ENCODE measurements around the gene METTL14.

Gene METTL14

DNA sequence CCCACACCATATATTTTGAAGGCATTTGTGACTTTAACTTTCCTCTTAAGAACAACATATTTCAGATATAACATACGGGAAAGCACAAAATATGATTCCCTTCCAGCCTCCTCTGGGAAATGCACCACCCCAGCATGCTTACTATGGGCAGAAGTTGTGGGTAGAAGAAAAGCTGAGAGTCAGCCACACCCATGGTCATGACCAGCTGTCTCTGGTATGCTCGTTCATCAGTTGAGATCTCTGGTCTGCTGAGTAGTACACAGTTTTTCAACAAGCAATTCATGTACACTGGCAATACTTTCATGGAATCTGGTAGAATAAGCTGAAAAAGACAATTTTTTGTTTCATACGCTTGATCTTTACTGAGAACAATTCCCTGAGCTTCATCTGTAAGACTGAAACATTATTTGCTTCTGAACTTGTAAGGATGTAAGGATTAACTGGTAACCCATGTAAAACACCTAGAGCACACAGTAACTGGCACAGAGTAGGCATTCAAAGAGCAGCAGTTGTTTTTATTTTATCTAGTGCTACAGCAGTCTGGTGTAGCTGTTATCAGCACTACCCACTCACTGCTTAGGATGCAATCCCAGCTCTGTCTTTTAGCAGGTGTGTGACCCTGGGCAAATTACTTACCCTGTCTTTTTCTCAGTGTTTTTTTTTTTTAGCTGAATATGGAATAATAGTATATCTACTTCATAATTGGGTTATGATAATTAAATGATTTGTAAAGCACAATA lies 47.6 kb downstream of the METTL14 start:
- no peak for DNase-seq

DNA sequence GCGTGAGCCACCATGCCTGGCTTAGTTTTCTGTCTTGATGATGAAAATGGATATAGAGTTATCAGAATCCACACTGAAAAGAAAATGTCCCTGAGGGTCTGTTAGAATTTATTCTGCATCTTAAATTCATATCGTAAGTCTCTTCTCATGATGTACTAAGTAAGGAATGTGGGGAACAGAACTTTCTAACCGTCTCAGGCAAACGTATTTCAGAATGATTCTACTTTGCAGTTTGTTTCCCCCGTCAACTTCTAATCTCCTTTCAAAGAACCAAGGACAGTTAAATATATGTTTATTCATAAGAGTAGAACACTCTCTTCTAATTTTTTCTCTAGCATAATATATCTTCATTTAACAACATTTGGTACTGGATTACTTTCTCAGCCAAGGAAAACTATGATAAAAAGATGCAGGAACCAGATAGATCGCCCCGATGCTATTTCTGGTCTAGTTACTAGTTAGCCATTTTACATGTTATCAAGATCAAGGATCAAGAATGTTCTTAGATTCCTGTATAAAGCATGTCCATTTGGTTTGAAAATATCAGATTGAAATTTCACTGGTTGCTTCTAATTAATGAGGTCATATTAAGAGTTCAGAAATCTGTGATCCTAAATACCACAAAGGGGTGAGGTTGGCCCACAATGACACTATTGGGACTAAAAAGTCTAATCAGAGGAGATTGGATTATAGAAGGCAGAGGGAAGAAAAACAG lies 49.5 kb downstream of the METTL14 start:
- DNase-seq, result no peak

DNA sequence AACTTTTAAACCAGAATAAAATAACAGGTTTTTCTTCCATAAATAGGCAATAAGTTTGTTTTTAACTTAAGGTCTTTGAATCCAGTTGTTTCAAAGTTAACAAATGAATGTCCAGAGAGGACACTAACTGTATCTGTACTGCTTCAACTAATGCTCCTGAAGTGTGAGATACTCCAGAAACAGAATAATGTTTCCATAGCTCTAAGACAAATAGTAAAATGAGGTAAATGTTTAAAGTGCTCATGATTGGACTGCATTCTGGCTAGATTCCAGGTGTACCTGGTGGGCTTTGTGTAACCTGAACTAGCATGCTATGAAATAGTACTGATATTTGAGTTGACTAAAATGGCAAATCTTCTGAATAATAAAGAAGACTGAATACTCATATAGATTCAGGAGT lies 51.7 kb downstream of the METTL14 start:
- no peak for DNase-seq

DNA sequence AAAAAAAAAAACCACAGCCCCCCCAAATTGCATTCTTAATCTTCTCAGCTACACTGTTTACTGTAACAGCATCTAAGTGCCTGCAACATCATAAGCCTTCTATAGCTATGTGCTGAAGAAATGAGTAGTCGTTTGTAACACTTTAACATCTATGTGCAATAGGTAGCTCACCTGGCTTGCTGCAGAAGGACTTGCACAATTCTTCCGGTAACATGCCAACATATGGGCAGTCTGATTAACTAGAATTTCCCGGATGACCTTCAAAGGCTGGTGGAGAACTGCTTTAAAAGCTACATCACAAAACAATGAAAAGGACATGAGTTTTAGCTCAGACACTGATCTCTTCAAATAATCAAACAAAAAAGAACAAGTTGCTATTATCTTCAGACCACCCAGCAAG lies 52.9 kb downstream of the METTL14 start:
- DNase-seq, result no peak

DNA sequence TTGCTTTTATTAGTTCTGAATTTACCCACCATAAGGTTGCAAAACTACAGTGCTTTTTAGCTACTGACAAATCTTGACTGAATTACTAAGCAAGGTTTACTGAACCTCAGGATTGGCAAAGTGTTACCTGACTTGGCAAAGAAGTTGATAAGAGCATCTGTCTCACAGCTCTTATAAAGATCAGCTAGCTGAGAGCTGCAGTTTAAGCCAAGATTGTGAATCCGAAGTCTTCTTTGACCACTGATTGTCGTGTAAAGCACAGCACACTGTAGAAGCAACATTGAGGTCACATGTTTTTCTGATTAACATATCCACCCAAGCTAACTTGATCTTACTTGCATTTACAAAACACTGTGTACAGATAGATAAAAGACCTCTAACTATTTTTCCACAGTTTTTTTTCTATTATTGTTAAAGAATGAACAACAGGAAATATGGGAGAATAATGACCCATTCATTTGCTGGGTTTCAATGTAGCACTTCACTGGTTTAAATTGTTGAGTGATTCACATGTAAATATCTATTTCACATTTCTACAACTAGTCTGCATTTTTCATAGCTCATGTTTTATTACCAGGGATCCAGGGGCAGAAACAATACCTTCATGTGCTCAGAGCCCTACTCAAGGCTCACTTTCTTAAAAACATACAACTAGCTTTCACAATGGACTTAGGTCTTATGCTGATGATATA lies 54.0 kb downstream of the METTL14 start:
- DNase-seq, result no peak

DNA sequence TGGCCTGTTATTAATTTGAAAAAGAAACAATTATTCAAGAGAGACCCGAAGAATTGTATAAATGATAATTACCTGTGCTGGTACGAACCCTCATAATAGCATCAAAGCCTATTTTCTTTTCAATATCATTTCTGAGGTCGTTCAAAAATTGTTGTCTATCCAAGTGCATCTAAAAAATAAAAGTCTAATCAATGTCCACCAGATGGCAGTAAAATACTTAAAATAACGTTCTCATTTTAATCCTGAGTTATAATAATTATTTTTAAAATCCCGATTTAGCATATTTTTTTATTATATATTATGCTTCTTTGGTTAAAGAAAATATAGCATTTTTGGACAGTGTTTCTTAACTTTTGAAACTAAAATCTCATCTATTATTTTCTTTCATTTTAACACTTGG lies 55.7 kb downstream of the METTL14 start:
- no peak for DNase-seq

DNA sequence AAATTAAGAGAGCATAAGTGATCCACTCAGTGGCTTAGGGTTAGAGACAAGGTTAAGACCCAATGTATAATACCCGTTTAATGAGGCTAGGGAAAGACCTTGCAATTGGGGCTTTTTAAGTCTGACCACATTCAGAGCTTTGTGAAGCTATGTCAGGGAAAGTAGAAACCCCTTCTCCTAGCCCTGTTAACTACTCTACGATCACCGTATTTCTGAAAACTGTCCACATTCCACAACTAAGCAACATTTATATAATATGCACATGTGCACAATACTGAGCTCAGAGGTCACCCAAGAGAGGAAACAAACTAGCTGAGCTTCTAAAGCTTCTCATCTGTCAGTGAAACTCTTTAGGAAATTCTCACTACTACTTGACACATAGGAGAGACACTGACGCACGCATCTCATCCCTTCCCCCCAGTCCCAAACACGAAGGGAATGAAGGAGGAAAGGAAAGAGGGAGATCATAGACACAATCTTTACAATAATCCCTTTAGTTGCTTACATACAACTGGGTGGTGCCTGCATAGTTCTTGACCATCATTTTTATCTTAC lies 56.2 kb downstream of the METTL14 start:
- DNase-seq, result no peak

DNA sequence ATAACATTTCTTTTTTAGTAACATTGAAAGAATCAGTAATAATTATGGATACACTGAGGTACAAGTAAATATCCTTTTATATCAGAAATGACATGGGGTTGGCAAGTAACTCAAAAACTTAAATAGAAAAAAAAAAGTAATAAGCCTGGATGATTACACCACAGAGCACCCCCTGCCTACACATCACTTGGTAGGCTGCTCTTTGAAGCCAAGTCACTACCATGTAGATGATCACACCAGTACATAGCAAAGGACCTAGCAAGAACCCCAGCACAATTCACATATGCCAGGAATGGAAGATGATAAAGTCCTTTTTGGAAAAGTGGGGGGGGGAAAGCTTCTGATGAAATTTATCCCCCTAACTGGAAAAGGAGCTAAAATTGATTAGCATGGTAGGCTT lies 56.9 kb downstream of the METTL14 start:
- DNase-seq, result no peak

DNA sequence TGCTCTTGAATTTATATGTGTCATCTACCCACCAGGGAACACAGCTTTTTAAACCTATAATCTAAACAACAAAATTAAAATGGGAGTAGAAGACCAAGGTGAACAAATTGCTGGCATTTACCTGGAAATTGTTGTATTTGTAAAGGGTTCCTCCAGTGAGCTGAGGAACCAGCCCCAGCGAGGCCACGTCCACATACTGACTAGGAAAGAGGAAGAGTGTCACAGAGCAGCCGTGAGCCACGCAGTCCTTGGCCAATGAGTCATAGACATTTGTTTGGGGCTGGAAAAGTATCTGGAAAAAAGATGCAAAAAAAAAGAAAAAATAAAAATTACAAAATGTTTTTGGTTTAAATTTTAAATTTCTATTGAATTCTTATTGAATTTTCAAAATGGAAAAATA lies 58.7 kb downstream of the METTL14 start:
- DNase-seq, result peak in 3 of 58 donors; percentile 1 to 17 (median 3)

DNA sequence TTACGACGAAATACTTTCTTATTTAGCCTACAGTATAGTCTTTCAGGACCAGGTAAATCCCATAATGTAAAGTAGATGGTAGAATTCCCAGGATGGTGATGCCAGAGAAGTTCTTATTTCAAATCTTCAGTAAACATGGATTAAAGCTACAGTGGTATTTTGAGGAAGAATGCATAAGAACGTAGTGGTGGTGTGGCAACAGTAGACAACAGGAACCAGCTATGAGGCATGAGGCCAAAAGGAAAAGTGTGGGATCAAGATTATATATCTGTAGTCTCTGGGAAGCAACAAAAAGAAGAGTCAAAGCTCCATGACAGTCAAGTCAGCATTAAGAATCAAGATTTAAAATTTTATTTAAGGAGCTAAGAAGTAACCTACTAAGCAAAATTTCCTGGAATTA lies 60.2 kb downstream of the METTL14 start:
- no peak for DNase-seq

DNA sequence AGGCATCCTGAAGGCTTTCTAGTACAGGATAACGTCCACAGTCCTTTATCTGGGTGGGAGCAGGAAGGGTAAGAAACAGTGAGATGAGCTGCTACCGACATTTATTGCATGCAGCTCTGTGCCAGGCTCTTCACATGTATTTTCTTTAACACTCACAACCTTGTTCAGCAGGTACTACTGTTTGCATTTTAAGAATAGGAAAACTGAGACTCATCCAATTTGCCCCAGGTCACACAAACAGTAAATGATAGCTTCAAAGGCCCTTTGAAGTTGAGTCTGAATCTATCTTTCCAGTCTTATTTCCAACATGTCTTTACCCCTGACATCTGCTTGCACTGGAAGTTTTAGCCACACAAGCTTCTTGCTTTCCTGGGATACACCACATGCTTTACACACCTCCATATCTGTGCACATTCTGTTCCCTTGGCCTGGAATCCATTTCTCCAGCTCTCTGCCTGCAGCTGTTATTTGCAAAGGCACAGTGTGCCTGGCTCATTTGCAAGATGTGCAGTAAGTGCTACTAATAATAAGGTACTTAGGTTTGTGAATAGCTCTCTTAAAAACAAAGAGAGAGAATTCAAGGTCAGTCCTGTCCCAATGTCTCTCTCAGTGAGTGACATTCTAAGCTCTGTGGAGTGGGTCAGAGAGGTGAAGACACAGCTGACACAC lies 61.2 kb downstream of the METTL14 start:
- DNase-seq, result peak in 17 of 58 donors; percentile 2 to 73 (median 15)

DNA sequence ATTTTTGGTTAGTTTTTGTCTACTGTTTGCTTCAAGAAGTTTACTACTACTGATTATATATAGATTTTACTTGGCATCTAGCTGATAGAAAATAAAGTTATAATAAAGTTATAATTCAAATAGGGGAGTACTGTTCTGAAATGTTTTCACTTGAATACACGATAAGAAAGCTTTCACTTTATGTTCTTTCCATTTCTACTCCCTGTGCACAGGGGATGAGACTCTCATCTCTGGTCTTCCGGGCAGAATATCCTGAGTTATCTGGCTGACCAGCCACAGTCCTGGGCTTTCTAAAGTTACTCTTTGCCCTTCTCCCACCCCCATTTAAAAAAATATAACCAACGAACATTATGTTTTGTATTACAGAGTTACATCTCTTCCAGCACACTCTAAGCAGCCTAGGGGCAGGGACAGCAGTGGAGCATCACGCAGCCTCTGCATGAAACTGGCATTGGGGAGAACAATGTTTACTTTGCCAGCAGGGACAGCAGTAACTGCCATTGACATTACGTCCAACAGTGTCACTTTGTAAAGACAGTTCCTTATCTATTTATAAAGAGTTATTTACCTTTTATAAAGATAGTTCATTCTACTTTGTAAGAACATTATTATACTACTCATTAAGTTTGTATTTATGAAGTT lies 64.3 kb downstream of the METTL14 start:
- DNase-seq, result no peak

DNA sequence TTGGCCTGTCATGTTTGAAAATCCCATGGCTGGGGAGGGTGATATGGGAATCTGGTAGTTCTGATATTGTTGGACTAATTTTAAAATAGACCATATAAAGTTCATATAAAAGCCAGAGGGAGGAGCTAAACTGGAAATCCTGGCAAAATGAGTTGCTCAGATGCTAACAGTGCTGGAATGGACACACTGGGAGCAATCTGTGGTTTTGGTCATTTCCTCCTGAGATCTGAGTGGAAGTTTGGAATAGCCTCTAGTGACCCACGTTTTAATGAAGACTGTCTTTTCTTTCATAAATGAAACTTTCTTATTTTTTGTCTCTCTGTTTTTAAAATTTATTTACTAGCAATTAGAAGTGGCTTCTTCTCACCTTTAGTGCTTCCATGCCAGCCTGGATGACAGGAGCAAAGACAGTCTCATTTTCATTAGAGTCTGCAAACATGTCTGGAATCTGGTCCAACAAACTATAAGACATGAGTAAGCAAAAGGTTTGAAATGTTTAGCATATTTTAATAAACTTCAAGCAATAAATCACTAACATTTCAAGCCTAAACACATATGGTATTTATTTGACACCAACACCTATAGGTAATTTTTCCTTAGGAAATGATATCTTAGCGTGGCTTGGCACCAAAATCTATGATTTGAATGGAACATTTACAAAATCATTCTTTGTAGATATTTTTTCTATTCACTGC lies 66.6 kb downstream of the METTL14 start:
- DNase-seq, result no peak

DNA sequence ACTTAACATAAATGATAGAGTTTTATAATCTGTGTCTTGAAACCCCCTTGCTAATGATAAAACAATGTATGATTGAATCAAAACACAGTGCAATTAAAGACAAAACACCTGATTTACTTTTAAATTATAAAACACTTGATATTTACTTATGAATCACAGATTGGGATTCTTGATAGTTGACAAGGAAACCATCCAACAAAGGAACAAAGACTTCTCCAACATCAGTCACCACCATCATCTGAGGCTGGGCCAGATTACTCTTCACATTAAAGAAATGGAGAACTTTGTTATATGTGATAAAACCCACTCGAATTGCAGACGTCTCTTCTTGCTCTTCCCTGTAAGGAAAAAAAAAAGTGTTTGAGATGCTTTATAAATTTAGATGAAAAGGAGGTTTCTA lies 67.4 kb downstream of the METTL14 start:
- DNase-seq, result no peak

DNA sequence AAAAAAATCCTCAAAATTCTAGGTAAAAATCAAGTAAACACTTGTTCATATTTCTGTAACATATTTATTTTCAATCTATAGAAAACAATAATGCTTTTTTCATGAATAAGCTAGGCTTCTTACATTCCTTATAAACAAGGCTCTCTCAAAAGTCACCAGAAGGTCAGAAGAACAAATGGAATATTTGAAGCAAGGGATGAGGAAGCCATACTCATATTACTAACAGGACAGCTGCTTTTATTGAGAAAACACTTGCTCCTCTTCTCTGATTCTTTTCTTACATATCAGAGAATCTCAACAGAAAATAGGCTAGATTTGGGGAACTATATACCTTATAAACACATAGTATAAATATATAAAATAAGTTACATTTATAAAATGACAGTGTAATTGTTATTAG lies 67.9 kb downstream of the METTL14 start:
- no peak for DNase-seq

DNA sequence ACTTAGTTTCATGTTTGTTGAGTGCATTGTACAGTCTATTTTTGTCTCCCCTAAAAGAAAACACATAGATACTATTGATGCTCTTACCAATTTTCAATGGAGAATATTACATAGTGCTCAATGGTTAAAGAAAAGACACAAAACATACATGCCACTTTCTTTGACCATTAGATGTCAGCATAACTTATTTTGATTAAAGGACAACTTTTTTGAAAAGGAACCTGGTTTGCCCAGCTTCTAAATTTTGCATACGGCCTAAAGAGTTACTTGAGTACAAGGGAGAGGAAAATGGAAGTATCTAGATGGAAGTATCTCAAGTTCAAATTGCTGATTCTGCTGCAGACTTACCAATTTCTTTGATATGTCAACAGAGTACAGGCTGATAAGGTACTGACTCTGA lies 68.5 kb downstream of the METTL14 start:
- no peak for DNase-seq

DNA sequence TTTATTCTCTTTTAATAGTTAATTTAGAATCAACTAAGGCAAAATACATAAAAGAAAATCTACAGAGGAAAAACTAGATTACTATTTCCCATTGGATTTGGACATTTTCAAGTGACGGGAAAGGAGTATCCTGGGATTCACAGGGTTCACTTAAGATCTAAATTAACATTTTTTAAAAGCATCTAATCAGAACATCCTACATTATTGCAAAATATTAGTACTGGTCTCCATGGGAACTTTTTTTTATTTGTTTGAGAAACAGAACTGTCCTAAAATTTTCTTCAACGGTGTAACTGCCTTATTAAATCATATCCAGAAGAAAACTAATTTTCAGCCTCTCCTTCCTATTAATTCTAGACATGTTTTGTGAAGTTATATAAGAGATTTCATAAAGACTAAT lies 69.7 kb downstream of the METTL14 start:
- DNase-seq, result no peak

DNA sequence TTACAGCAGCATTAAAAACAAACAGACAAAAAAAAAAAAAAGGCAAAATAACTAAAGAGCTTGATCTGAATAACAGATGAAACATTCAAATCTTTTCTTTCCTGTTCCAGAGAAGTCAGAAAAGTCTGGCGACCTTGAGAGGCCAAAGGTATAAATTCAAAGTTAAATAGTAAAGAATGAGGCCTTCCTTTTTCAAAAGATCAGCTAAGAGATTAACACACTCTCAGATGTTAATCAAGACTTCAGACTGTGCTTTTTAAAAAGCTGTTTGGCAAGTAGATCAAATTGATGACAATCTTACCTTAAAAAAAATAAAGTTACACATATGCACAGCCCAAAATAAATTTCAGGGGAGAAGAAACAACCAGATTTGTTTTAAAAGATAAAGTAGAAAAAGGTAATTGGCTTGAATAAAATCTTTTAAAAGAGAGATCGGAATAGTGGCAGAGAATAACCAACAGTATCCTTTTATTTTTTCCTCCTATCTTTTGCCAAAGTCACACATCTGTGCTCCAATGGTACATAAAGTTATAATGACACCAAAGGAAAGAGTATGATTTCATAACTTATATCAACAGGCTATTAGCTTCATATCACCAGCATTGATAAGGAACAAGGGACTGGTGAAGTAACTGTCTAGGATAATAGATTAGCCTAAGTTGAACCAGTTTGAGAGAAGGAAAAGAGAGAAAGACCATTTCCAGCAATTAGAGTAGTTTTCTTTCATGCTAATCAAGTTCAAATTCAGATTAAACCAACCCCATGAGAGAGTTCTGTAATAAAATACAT lies 70.4 kb downstream of the METTL14 start:
- DNase-seq, result no peak

DNA sequence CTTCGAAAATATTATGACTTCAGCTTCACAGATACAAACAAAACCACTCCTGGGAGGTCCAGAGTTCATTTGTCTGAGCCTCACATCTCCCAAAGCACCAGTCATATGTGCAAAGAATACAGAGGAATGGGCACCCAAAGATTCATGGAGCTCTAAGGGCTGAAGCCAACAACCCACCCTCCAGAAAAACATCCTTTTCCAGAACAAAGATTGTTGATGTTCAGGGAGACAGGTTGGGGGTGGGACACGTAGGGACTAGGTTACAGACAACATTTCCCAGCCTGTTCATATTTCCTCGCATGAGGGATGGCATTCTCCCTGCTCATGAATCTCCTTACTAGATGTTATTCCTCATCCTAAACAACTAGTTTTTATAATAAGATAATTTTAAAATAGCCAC lies 71.2 kb downstream of the METTL14 start:
- no peak for DNase-seq

DNA sequence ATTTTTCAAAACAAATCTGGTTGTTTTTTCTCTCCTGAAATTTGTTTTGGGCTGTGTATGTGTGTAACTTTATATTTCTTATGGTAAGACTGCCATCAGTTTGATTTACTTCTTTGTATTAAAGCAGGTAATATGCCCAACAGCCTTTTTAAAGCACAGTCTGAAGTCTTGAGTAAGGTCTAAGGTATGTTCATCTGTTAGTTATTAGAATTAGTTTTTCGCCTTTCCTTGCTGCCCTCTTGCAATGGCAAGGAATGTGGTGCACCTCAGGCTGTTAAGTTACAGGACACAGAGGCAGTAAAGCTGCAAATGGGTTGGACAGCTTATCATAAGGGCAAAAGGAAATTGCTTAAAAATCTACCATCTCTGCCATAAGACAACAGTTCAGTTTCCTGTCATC lies 71.8 kb downstream of the METTL14 start:
- no peak for DNase-seq
